Keratinocyte (primary cell): ENCODE results near the gene S1PR3. TPM values are rescaled to one million over a fixed set of nuclear protein-coding genes. Genes with fewer than 3 reads are reported as not detected.

Experiments
- DNase-seq: peaks from one replicate; pipeline ENCODE4 v3.0.0-alpha.2; 2011; ENCODE audit warnings: low read depth, missing footprints, low spot score
- FAIRE-seq: peaks from 2 replicates; lab custom pipeline; 2011; peaks lifted over from hg19 to GRCh38; lab: Jason Lieb, UNC
- H2AFZ ChIP-seq: 2 replicates; pipeline ENCODE4 v1.6.0; 2012; ENCODE audit warnings: low read length, control low read depth, inconsistent platforms; ENCODE audit not compliant: control insufficient read depth
- H3K27ac ChIP-seq: 2 replicates; pipeline ENCODE4 v1.5.1; 2011; ENCODE audit warnings: low read length; ENCODE audit not compliant: control insufficient read depth, insufficient read depth
- H3K27me3 ChIP-seq: 3 replicates; pipeline ENCODE4 v1.6.0; 2011; ENCODE audit warnings: low read length; ENCODE audit not compliant: control insufficient read depth, insufficient read depth; ENCODE audit errors: extremely low read depth
- H3K36me3 ChIP-seq, 2 experiments: 2 replicates in 1 of 2; 3 replicates in 1 of 2; pipeline ENCODE4 v1.5.1; 2011; ENCODE audit warnings: low read length in 2 of 2, mild to moderate bottlenecking in 1 of 2; ENCODE audit not compliant: control insufficient read depth in 2 of 2, insufficient read depth in 2 of 2; ENCODE audit errors: extremely low read depth in 1 of 2
- H3K4me1 ChIP-seq: 3 replicates; pipeline ENCODE4 v1.5.1; 2011; ENCODE audit warnings: low read length; ENCODE audit not compliant: control insufficient read depth, insufficient read depth; ENCODE audit errors: extremely low read depth
- H3K4me2 ChIP-seq: 3 replicates; pipeline ENCODE4 v1.6.0; 2011; ENCODE audit warnings: low read depth, low read length; ENCODE audit not compliant: control insufficient read depth, insufficient read depth; ENCODE audit errors: extremely low read depth
- H3K4me3 ChIP-seq, 3 experiments: fragments of 200-600 bp in 1 of 3; sonication (generic) in 1 of 3; 2 replicates in 2 of 3; 3 replicates in 1 of 3; pipeline ENCODE4 v1.5.1; 2011 to 2016; ENCODE audit warnings: low read length in 3 of 3, mild to moderate bottlenecking in 3 of 3, control low read depth in 2 of 3, inconsistent platforms in 1 of 3, low read depth in 1 of 3, mixed read lengths in 1 of 3, mixed run types in 1 of 3, moderate library complexity in 1 of 3; ENCODE audit not compliant: control insufficient read depth in 2 of 3, insufficient read depth in 2 of 3; ENCODE audit errors: extremely low read depth in 1 of 3
- H3K79me2 ChIP-seq: 2 replicates; pipeline ENCODE4 v1.6.0; 2012; ENCODE audit warnings: low read length; ENCODE audit not compliant: control insufficient read depth, insufficient read depth
- H3K9ac ChIP-seq: 3 replicates; pipeline ENCODE4 v1.6.0; 2011; ENCODE audit warnings: low read length; ENCODE audit not compliant: control insufficient read depth, insufficient read depth; ENCODE audit errors: extremely low read depth
- H3K9me1 ChIP-seq: 3 replicates; pipeline ENCODE4 v1.6.0; 2011; ENCODE audit warnings: low read length; ENCODE audit not compliant: control insufficient read depth, insufficient read depth; ENCODE audit errors: extremely low read depth
- H3K9me3 ChIP-seq: 2 replicates; pipeline ENCODE4 v1.5.1; 2012; ENCODE audit warnings: low read depth, low read length; ENCODE audit not compliant: control insufficient read depth
- H4K20me1 ChIP-seq: 3 replicates; pipeline ENCODE4 v1.6.0; 2011; ENCODE audit warnings: low read length; ENCODE audit not compliant: control insufficient read depth, insufficient read depth; ENCODE audit errors: extremely low read depth
- CTCF ChIP-seq, 3 experiments: IDR thresholded peaks in 1 of 3; conservative IDR thresholded peaks in 1 of 3; optimal IDR thresholded peaks in 1 of 3; 2 replicates in 2 of 3; 3 replicates in 1 of 3; pipeline versions ENCODE3 to v1.5.1; 2011; ENCODE audit warnings: low read length in 3 of 3, mild to moderate bottlenecking in 3 of 3, moderate library complexity in 2 of 3, control low read depth in 1 of 3, inconsistent platforms in 1 of 3; ENCODE audit not compliant: insufficient read depth in 2 of 3; ENCODE audit errors: extremely low read depth in 1 of 3
- EZH2 ChIP-seq: IDR thresholded peaks from one replicate; pipeline ENCODE4 v1.6.1; 2012; ENCODE audit warnings: inconsistent platforms, mild to moderate bottlenecking, low read length, moderate library complexity
- dilution Hi-C: fragments of 300-500 bp; cut with MboI; formaldehyde crosslinking; loops from one replicate; pipeline ENCODE4 v1.7.0; 2020; ENCODE audit warnings: low sequenced_read_pairs; ENCODE audit not compliant: extremely low pct_ligation_motif_present
- polyA plus RNA-seq, 5 experiments: library from polyadenylated mRNA; depleted of rRNA in 3 of 5; stranded (reverse) in 3 of 5; stranded (forward) in 1 of 5; unstranded in 1 of 5; fragments of >200 nt; gene quantifications; 1 replicate in 1 of 5; 2 replicates in 3 of 5; 3 replicates in 1 of 5; pipeline versions ENCODE4 v1.2.1 to v1.2.3, GENCODE V29; 2011 to 2012; ENCODE audit warnings: missing spikeins in 2 of 5, low read depth in 1 of 5, low replicate concordance in 1 of 5

The S1PR3 gene
- polyA plus RNA-seq, 1 donor (not counting 4 experiments of a cell fraction or from before 2014, with no cell fraction given): 4.1 TPM

DNA sequence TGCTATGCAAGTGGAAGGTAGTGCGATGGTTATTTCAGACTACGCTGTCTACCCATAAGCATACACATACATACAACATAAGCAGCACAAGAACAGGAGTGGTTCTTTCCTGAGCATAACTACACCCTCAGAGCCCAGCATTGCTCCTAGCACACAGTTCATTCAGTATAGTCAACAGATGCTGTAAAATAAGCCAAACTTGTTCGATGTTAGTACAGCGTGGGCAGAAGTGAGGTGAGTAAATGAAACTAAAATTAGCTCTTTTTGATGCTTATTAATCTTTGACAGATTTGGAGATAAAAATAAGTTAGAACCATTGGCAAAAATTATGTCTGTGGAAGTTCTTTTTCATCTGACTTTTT, 47.8 kb downstream of the S1PR3 start:
- no peaks in the 10 kb centered on the region for H3K9me3 ChIP-seq
- no peaks in the 10 kb centered on the region for H3K27me3 ChIP-seq
- H3K79me2 ChIP-seq: no peaks in the 10 kb centered on the region
- no peak for DNase-seq
- H3K9ac ChIP-seq: no peak overlapping the region
- H3K4me2 ChIP-seq: peak overlapping the region; percentile 68
- TF ChIP-seq CTCF (optimal IDR thresholded peaks at IDR 0.05 in 1 of 3, IDR thresholded peaks at IDR 0.05 in 1 of 3, conservative IDR thresholded peaks at IDR 0.05 in 1 of 3; ENCODE audit: extremely low read depth in 1 of 3, insufficient read depth in 2 of 3, low read length in 3 of 3) (no peak), EZH2 (no peak)
- no peaks in the 10 kb centered on the region for H3K36me3 ChIP-seq
- peaks cover 15% of the 10 kb centered on the region for H3K4me1 ChIP-seq
- H3K4me3 ChIP-seq: peak overlapping the region in 1 of 3 experiments; percentile 14
- H4K20me1 ChIP-seq: no peaks in the 10 kb centered on the region
- no peak for FAIRE-seq
- H3K27ac ChIP-seq: no peak overlapping the region
- no peak overlapping the region for H2AFZ ChIP-seq
- H3K9me1 ChIP-seq: peaks cover 2% of the 10 kb centered on the region
- dilution Hi-C loops: no loop called here

DNA sequence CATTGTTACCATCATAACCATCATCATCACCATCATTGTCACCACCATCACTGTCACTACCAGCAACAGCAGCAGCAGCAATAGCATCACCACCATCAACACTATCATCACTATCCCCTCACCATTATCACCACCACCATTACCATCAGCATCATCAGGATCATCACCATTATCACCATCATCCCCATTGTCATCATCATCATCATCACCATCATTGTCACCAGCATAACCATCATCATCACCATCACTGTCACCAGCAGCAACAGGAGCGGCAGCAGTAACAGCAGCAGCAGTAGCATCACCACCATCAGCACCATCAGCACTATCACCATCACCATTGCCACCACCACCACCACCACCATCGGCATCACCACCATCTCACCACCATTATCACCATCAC, 48.4 kb downstream of the S1PR3 start:
- FAIRE-seq (no peak), DNase-seq (no peak)
- H3K9ac ChIP-seq: no peak overlapping the region
- H3K9me1 ChIP-seq: peaks cover 2% of the 10 kb centered on the region
- dilution Hi-C loops: no loop called here
- H3K9me3 ChIP-seq: no peaks in the 10 kb centered on the region
- H2AFZ ChIP-seq: no peak overlapping the region
- no peaks in the 10 kb centered on the region for H3K27me3 ChIP-seq
- no peak for TF ChIP-seq EZH2
- no peak for TF ChIP-seq CTCF (optimal IDR thresholded peaks at IDR 0.05 in 1 of 3, IDR thresholded peaks at IDR 0.05 in 1 of 3, conservative IDR thresholded peaks at IDR 0.05 in 1 of 3; ENCODE audit: extremely low read depth in 1 of 3, insufficient read depth in 2 of 3, low read length in 3 of 3)
- H3K4me3 ChIP-seq: no peak overlapping the region
- H3K79me2 ChIP-seq: no peaks in the 10 kb centered on the region
- H3K27ac ChIP-seq: no peak overlapping the region
- H3K4me2 ChIP-seq: no peak overlapping the region
- H3K36me3 ChIP-seq: no peaks in the 10 kb centered on the region
- H4K20me1 ChIP-seq: no peaks in the 10 kb centered on the region
- H3K4me1 ChIP-seq: peaks cover 15% of the 10 kb centered on the region
